Erythroblast (primary cell): ENCODE results near the gene BORCS8.

Source experiments
- GATA1 ChIP-seq: IDR thresholded peaks from 2 replicates; pipeline ENCODE4 v1.6.1; 2011; ENCODE audit warnings: low read depth, mild to moderate bottlenecking, control low read depth, low read length, moderate library complexity
- POLR2A ChIP-seq: IDR thresholded peaks from 2 replicates; pipeline ENCODE4 v1.6.1; 2011; ENCODE audit warnings: mild to moderate bottlenecking, low read length

GRCh38 chr19:19179548-19180441 is 12.2 kb downstream of the BORCS8 start:
- no peak for TF ChIP-seq POLR2A
- TF ChIP-seq GATA1 = no peak
